Left ventricle myocardium inferior (tissue), 1 donor: ENCODE measurements around the gene MUC5AC. TPM values are rescaled to one million over a fixed set of nuclear protein-coding genes. Genes with fewer than 3 reads are reported as not detected.
"Not testable (repeated sequence)": the region's sequence is repeated elsewhere in the genome, so short reads cannot be mapped to it uniquely, and the experiment has no call there.

Experiments used
- DNase-seq: peaks from one replicate; pipeline ENCODE4 v3.0.0-alpha.2; 2020
- H3K27ac ChIP-seq: fragments of 200-600 bp; replicated peaks from 2 replicates; pipeline ENCODE4 v1.8.0; 2021
- H3K27me3 ChIP-seq: fragments of 200-600 bp; 2 replicates; pipeline ENCODE4 v1.8.0; 2021; ENCODE audit warnings: low read depth
- H3K36me3 ChIP-seq: fragments of 200-600 bp; 2 replicates; pipeline ENCODE4 v1.8.0; 2021
- H3K4me1 ChIP-seq: fragments of 200-600 bp; 2 replicates; pipeline ENCODE4 v1.8.0; 2021
- H3K4me3 ChIP-seq: fragments of 200-600 bp; 2 replicates; pipeline ENCODE4 v1.8.0; 2021; ENCODE audit warnings: mild to moderate bottlenecking, moderate library complexity
- H3K9me3 ChIP-seq: fragments of 200-600 bp; replicated peaks from 2 replicates; pipeline ENCODE4 v1.8.0; 2021
- intact Hi-C: fragments of 100-400 bp; cut with micrococcal nuclease; formaldehyde crosslinking; loops from one replicate; pipeline ENCODE4 v1.11.0; 2022
- total RNA-seq: library from RNA; stranded (reverse); fragmentation: NEBNext Ultra II Directional; extraction: Animal tissue kit (Norgen Biotek cat#: 25700); gene quantifications from one replicate; pipeline ENCODE4 v1.2.1, GENCODE V29; 2021
- TF ChIP-seq, protein P1 (sequence below): fragments of 200-600 bp; IDR thresholded peaks from 2 replicates; pipeline ENCODE4 v1.8.0; 2021; ENCODE audit warnings: antibody characterized with exemption, mild to moderate bottlenecking, borderline replicate concordance
- donor health status: DM: no; HTN: yes; CAD: no; lungs with severe emphysema.

Gene MUC5AC
- total RNA-seq, 1 donor from 2014 or later: not detected

GRCh38 chr11:1191786-1192470 lies 34.2 kb downstream of the MUC5AC start:
- intact Hi-C loops, H3K36me3 ChIP-seq, H3K9me3 ChIP-seq, H3K27ac ChIP-seq, H3K4me3 ChIP-seq, H3K4me1 ChIP-seq: not testable (repeated sequence)
- peaks cover 64% of the 10 kb centered on the region for H3K27me3 ChIP-seq
- DNase-seq: peak; percentile 6

DNA sequence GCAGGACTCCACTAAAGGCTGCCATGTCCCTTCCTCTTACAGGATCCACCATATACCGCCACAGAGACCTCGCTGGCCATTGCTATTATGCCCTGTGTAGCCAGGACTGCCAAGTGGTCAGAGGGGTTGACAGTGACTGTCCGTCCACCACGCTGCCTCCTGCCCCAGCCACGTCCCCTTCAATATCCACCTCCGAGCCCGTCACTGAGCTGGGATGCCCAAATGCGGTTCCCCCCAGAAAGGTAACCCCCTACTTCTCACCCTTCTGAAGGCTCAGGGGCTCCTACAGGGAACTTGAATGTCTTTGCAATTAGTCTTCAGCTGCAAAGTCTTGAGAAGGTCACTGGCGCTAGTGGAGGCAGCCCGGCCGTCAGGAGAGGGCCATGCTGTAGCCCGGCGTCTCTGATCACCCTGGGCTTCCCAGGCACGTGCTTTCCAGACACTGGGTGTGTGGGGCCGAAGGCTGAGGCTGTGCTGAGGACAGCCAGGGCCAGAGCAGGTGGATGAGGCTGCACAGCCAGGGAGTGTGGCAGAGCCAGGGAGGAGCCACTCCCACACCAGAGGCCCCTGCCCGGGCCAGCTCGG lies 35.1 kb downstream of the MUC5AC start:
- intact Hi-C loops: no loop called here
- peak; percentile 9 for DNase-seq

DNA sequence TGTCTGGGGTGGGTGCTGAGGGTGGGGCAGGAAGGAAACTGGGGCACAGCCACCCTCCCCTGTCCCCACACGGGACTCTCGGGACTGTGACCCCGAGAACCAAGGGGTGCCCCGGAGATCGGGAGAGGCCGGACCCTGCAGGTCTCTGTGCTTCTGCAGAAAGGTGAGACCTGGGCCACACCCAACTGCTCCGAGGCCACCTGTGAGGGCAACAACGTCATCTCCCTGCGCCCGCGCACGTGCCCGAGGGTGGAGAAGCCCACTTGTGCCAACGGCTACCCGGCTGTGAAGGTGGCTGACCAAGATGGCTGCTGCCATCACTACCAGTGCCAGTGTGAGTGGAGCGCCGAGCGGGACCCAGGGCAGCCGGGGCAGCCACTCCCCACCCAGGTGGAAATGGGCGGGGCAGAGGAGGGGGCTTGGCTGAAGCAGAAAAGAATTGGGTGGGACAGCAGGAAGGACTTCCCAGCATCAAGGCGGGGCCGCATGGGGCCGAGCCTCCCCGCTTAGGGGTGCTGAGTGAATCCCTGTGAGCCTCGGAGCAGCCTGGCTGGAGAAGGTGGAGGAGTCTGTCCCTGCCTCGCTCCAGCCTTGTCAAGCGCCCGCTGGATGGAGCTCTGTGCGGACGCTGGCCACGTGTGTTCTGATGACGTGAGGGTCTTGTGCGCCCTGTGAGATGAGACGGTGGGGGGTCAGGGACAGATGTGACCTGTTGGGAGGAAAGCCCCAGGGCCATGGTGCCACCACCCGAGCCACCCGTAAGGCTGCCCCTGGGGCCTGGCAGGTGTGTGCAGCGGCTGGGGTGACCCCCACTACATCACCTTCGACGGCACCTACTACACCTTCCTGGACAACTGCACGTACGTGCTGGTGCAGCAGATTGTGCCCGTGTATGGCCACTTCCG lies 35.8 kb downstream of the MUC5AC start:
- no peaks in the 10 kb centered on the region for H3K9me3 ChIP-seq
- no peaks in the 10 kb centered on the region for H3K4me1 ChIP-seq
- peak; percentile 11 for DNase-seq
- no peaks in the 10 kb centered on the region for H3K36me3 ChIP-seq
- intact Hi-C loops: no loop called here
- peaks cover 78% of the 10 kb centered on the region for H3K27me3 ChIP-seq
- TF ChIP-seq, protein P1, sequence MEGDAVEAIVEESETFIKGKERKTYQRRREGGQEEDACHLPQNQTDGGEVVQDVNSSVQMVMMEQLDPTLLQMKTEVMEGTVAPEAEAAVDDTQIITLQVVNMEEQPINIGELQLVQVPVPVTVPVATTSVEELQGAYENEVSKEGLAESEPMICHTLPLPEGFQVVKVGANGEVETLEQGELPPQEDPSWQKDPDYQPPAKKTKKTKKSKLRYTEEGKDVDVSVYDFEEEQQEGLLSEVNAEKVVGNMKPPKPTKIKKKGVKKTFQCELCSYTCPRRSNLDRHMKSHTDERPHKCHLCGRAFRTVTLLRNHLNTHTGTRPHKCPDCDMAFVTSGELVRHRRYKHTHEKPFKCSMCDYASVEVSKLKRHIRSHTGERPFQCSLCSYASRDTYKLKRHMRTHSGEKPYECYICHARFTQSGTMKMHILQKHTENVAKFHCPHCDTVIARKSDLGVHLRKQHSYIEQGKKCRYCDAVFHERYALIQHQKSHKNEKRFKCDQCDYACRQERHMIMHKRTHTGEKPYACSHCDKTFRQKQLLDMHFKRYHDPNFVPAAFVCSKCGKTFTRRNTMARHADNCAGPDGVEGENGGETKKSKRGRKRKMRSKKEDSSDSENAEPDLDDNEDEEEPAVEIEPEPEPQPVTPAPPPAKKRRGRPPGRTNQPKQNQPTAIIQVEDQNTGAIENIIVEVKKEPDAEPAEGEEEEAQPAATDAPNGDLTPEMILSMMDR: no peak
- H3K4me3 ChIP-seq: no peak overlapping the region
- H3K27ac ChIP-seq: no peak overlapping the region

More for the DNA sequence above, 35.1 kb downstream of the MUC5AC start:
- no peaks in the 10 kb centered on the region for H3K9me3 ChIP-seq
- no peaks in the 10 kb centered on the region for H3K4me1 ChIP-seq
- no peak overlapping the region for H3K27ac ChIP-seq
- TF ChIP-seq, protein P1: no peak
- H3K36me3 ChIP-seq: no peaks in the 10 kb centered on the region
- H3K4me3 ChIP-seq: no peak overlapping the region
- H3K27me3 ChIP-seq: peaks cover 71% of the 10 kb centered on the region

- Histone ChIP-seq H3K36me3 (no peaks in the 10 kb centered on the region), H3K4me3 (no peak overlapping the region), H3K27me3 (peaks cover 79% of the 10 kb centered on the region), H3K9me3 (no peaks in the 10 kb centered on the region), H3K4me1 (no peaks in the 10 kb centered on the region), H3K27ac (no peak overlapping the region)
- TF ChIP-seq, protein P1: no peak
- DNase-seq: peak; percentile 11
- intact Hi-C loops: no loop called here
Measured at GRCh38 chr11:1194231-1194976, 36.7 kb downstream of the MUC5AC start.

- Histone ChIP-seq H3K4me3 (no peak overlapping the region), H3K27me3 (peaks cover 85% of the 10 kb centered on the region)
- TF ChIP-seq, protein P1: no peak
Measured at GRCh38 chr11:1194977-1195681, 37.4 kb downstream of the MUC5AC start.

More at GRCh38 chr11:1194977-1195681, 37.4 kb downstream of the MUC5AC start:
- DNase-seq: peak; percentile 11
- no peaks in the 10 kb centered on the region for H3K9me3 ChIP-seq
- no peaks in the 10 kb centered on the region for H3K36me3 ChIP-seq
- H3K27ac ChIP-seq: no peak overlapping the region
- no peaks in the 10 kb centered on the region for H3K4me1 ChIP-seq
- intact Hi-C loops: no loop called here
